IPS-18a (cell line): Measurements from ENCODE around the gene FEM1C.

Source experiments
- H3K27ac ChIP-seq: one replicate; pipeline ENCODE4 v1.5.1; 2013; ENCODE audit warnings: low read length
- H3K27me3 ChIP-seq: one replicate; pipeline ENCODE4 v1.6.1; 2013; ENCODE audit warnings: mild to moderate bottlenecking, low read length; ENCODE audit not compliant: control insufficient read depth, insufficient read depth
- H3K36me3 ChIP-seq: one replicate; pipeline ENCODE4 v1.6.1; 2013; ENCODE audit warnings: low read depth, low read length; ENCODE audit not compliant: control insufficient read depth
- H3K4me1 ChIP-seq: one replicate; pipeline ENCODE4 v1.6.1; 2013; ENCODE audit warnings: low read depth, low read length; ENCODE audit not compliant: control insufficient read depth
- H3K4me3 ChIP-seq: one replicate; pipeline ENCODE4 v1.5.1; 2013; ENCODE audit warnings: low read length
- H3K9ac ChIP-seq: one replicate; pipeline ENCODE4 v1.6.1; 2013; ENCODE audit warnings: mild to moderate bottlenecking, low read length, moderate library complexity
- H3K9me3 ChIP-seq: one replicate; pipeline ENCODE4 v1.6.1; 2013; ENCODE audit warnings: low read depth, low read length; ENCODE audit not compliant: control insufficient read depth

FEM1C gene

DNA sequence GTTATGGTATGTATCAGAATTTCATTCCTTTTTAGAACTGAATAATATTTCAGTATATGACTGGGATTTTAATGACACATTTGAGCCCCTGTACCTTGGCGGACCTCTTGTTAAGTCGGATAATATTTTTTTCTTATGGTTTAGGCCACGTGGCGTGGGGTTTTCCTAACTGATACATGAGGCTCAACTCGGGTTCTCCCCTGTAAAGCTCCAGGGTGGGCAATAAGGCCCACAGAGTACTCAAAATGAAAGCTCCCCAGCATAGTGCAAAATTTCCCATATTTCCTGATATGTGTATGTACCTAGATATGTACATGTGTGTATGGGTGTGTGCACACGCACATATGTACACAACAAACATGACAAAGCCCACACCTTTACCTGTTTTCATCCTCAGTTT lies 33.2 kb upstream of the FEM1C start:
- H3K4me3 ChIP-seq, result no peak overlapping the region
- no peaks in the 10 kb centered on the region for H3K27me3 ChIP-seq
- H3K9ac ChIP-seq, result no peak overlapping the region
- no peak overlapping the region for H3K27ac ChIP-seq
- H3K9me3 ChIP-seq, result no peaks in the 10 kb centered on the region
- no peaks in the 10 kb centered on the region for H3K4me1 ChIP-seq
- H3K36me3 ChIP-seq, result no peaks in the 10 kb centered on the region

DNA sequence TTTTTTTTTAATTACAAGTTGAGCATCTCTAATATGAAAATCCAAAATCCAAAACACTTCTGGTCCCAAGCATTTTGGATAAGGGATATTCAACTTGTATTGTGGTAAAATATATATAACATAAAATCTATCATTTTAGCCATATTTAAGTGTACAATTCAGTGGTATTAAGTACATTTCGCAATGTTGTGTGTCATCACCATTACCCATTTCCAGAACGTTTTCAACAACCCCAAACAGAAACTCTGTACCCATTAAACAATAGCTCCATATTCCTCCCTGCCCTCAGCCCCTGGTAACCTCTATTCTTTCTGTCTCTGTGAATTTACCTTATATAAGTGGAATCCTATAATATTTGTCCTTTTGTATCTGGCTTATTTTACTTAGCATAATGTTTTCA lies 32.8 kb upstream of the FEM1C start:
- H3K4me3 ChIP-seq, result no peak overlapping the region

DNA sequence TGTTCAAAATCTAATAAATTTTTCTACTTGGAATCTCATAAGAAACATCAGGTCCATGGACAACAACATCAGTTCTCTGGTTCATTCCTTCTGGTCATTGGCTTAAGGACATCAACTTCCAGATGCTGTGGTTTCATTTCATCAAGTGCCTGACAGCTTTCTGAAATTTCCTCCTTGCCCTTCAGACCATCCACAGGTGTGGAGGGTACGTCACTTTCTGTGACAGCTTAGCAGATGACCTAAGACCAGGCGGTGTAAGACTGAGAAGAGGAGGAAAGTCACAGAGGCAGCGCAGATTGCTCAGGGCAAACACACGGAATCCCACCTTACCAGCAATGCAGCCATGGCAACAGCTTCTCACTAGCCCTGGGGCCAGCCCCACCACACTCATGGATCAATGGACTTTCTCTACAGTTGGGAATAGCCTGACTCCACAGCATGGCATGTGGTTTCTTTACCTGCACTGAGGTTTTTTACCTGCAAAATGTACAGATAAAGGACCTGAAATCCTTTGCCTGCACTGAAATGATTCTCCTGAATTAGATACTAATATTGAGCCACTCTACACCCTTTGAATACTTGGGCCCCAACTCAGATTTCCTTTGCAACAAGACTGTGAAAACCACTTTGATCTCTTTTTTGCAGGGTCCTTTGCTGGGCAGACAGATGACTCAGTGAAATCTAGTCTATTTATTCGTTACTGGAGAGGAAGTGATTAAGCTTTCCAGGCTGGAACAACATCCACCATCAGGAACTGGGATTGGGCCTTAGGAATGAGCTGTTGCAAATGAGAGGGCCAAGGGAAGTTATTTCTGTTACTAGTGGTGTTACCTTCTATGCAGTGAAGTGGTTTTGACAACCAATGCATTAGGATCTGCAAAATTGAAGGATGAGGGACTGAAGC lies 30.8 kb upstream of the FEM1C start:
- Histone ChIP-seq H3K27me3 (no peaks in the 10 kb centered on the region), H3K36me3 (no peaks in the 10 kb centered on the region), H3K4me3 (no peak overlapping the region), H3K9me3 (no peaks in the 10 kb centered on the region), H3K4me1 (no peaks in the 10 kb centered on the region), H3K27ac (no peak overlapping the region), H3K9ac (no peak overlapping the region)

More for the DNA sequence above, 32.8 kb upstream of the FEM1C start:
- Histone ChIP-seq H3K27me3 (no peaks in the 10 kb centered on the region), H3K9ac (no peak overlapping the region), H3K4me1 (no peaks in the 10 kb centered on the region), H3K9me3 (no peaks in the 10 kb centered on the region), H3K27ac (no peak overlapping the region), H3K36me3 (no peaks in the 10 kb centered on the region)

DNA sequence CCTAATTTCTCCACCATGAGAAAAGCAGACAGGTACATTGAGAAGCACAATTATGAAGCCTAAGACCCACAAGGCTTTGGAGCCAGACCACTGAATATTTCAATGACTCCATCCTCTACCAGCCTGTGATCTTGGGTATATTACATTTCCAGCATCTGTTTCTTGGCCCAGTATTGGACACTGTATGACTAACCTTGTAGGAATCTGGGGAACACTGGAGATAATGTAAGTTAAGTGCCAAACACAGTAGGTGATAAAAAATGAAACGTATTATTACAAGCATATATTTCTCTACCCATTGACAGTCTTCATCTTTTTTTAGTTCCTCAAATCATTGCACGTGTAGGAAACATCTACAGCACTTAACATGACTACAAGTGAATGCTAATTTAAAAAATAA lies 28.6 kb upstream of the FEM1C start:
- Histone ChIP-seq H3K9ac (no peak overlapping the region), H3K27me3 (no peaks in the 10 kb centered on the region), H3K9me3 (no peaks in the 10 kb centered on the region), H3K4me3 (no peak overlapping the region), H3K36me3 (no peaks in the 10 kb centered on the region), H3K27ac (no peak overlapping the region), H3K4me1 (no peaks in the 10 kb centered on the region)

DNA sequence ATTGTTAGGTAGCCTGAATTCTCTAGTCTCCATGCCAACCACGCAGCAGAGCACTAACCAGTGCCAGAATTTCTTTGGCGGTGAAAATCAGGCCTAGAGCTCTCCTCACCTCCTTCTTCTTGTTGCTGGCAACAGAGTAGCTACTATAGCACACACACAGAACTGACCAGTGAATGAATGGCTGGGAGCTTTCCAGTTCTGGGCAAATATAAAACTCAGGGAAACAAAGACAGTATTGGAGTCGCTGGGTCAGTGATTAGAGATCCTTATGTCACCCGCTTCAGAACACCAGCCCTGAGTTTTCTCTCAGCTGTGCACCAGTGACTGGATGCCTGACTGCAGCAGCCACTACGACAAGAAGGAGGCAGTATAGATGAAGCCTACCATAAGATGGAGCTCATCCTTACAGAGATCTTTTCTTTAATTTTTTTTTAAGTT lies 26.9 kb upstream of the FEM1C start:
- no peaks in the 10 kb centered on the region for H3K27me3 ChIP-seq
- H3K9me3 ChIP-seq, result no peaks in the 10 kb centered on the region
- no peak overlapping the region for H3K27ac ChIP-seq
- H3K9ac ChIP-seq, result no peak overlapping the region
- H3K4me3 ChIP-seq, result no peak overlapping the region
- H3K4me1 ChIP-seq, result no peaks in the 10 kb centered on the region
- no peaks in the 10 kb centered on the region for H3K36me3 ChIP-seq

GRCh38 chr5:115568668-115569067 lies 24.1 kb upstream of the FEM1C start:
- H3K9me3 ChIP-seq, result no peaks in the 10 kb centered on the region

GRCh38 chr5:115565233-115565632 lies 20.7 kb upstream of the FEM1C start:
- H3K4me3 ChIP-seq, result no peak overlapping the region
- no peak overlapping the region for H3K9ac ChIP-seq
- no peaks in the 10 kb centered on the region for H3K4me1 ChIP-seq
- no peaks in the 10 kb centered on the region for H3K9me3 ChIP-seq
- H3K27ac ChIP-seq, result no peak overlapping the region
- no peaks in the 10 kb centered on the region for H3K36me3 ChIP-seq
- H3K27me3 ChIP-seq, result no peaks in the 10 kb centered on the region

More at GRCh38 chr5:115568668-115569067, 24.1 kb upstream of the FEM1C start:
- H3K9ac ChIP-seq, result no peak overlapping the region
- no peaks in the 10 kb centered on the region for H3K4me1 ChIP-seq
- no peaks in the 10 kb centered on the region for H3K27me3 ChIP-seq
- H3K27ac ChIP-seq, result no peak overlapping the region
- no peak overlapping the region for H3K4me3 ChIP-seq
- no peaks in the 10 kb centered on the region for H3K36me3 ChIP-seq

DNA sequence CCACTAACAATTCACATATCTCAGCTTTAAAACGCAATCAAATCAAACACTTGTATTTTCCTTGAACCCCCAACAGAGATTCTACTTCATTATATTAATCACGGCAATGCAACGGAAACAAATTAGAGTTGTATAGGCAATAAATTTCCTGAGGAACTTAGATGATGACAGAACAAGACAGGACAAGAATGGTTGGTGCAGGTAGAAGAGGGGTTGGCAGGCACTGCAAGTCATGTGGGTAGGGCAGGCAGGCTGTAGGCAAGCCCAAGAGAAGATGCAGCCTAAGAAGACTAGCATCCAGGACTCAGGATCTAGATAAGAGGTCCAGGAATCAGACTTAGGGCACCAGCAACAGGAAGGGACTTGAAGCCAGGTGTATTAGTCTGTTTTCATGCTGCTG lies 16.6 kb upstream of the FEM1C start:
- no peak overlapping the region for H3K9ac ChIP-seq
- no peaks in the 10 kb centered on the region for H3K9me3 ChIP-seq

GRCh38 chr5:115559524-115559923 lies 14.9 kb upstream of the FEM1C start:
- no peak overlapping the region for H3K9ac ChIP-seq
- no peaks in the 10 kb centered on the region for H3K36me3 ChIP-seq

More for the DNA sequence above, 16.6 kb upstream of the FEM1C start:
- H3K27ac ChIP-seq, result no peak overlapping the region
- no peak overlapping the region for H3K4me3 ChIP-seq
- peaks cover 9% of the 10 kb centered on the region for H3K4me1 ChIP-seq
- H3K27me3 ChIP-seq, result no peaks in the 10 kb centered on the region
- no peaks in the 10 kb centered on the region for H3K36me3 ChIP-seq

DNA sequence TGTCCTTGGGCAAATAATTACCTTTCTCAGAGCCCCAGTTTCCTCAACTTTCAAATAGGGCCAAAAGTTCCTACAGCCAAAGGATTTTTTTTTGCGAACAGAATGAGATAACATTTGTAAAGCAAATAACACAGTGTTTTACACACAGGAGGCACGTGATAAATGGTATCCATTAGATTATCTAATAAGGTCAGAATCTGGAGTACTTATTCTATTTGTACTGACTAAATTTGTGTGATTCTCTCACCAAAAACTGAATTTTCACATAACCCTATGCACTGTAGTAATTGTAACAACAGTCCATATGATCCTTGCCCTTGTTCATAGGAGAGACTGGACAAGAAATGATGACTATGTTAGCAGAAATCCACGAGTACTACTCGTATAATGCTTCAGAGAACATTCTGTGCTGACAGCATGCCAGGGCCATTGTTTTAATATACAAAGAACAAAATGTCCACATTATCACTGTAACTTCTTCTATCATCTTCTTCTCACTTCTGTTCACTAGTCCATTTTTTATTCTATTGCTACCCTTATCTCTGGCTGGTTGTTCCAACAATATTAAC lies 13.9 kb upstream of the FEM1C start:
- Histone ChIP-seq H3K27ac (no peak overlapping the region), H3K4me3 (no peak overlapping the region), H3K9me3 (no peaks in the 10 kb centered on the region), H3K4me1 (peaks cover 9% of the 10 kb centered on the region), H3K9ac (no peak overlapping the region), H3K27me3 (no peaks in the 10 kb centered on the region), H3K36me3 (no peaks in the 10 kb centered on the region)

More at GRCh38 chr5:115559524-115559923, 14.9 kb upstream of the FEM1C start:
- Histone ChIP-seq H3K9me3 (no peaks in the 10 kb centered on the region), H3K4me3 (no peak overlapping the region), H3K27ac (no peak overlapping the region), H3K4me1 (peaks cover 9% of the 10 kb centered on the region), H3K27me3 (no peaks in the 10 kb centered on the region)

DNA sequence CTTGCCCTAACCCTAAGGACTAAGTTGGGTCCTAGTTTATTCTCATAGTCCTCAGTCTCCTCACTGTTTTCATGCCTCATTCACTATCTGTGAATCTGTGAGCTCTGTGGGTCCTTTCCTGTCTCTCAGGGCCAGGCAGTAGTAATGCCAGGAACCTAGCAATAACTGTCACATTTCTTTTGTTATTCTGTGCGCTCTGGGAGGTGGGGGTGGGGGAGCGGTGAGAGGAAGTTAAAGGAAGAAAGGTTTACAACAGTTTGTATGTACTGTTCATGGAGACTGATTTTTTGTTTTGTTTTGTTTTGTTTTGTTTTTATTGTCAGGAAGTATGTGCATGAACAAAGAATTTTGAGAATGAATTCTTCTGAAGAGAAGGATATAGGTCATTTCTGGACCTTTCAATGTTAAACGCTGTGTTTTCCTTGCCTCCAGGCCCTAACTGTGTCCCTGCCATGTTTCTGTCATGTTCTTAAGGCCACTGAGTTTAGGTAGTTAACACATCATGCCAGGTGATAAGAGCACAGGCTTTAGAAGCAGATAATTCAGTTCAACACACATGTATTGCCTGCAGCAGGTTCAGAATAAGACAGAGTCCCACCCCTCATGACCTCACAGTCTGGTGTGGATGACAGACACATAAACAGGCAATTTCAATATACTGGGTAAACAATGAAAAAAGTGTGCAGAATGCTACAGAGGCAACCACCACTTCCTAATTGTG lies 13.3 kb upstream of the FEM1C start:
- no peaks in the 10 kb centered on the region for H3K36me3 ChIP-seq
- no peaks in the 10 kb centered on the region for H3K27me3 ChIP-seq
- no peak overlapping the region for H3K9ac ChIP-seq
- no peaks in the 10 kb centered on the region for H3K9me3 ChIP-seq
- H3K4me3 ChIP-seq, result no peak overlapping the region
- no peak overlapping the region for H3K27ac ChIP-seq
- peaks cover 9% of the 10 kb centered on the region for H3K4me1 ChIP-seq
